Vagina (tissue), 2 donors: ENCODE data around the gene REV1. TPM values are rescaled to one million over a fixed set of nuclear protein-coding genes. Genes with fewer than 3 reads are reported as not detected.

Experiments
- DNase-seq, 2 donors: peaks; one replicate each; pipeline ENCODE4 v3.0.0-alpha.2; 2017; ENCODE audit errors: extremely low spot score in 2 of 2
- H3K27ac ChIP-seq: fragments of 200-600 bp; sonication (generic); one replicate; pipeline ENCODE4 v1.5.1; 2019
- H3K27me3 ChIP-seq: fragments of 200-600 bp; sonication (generic); one replicate; pipeline ENCODE4 v1.5.1; 2019
- H3K36me3 ChIP-seq, 2 donors: fragments of 200-600 bp; sonication (generic); one replicate each; pipeline ENCODE4 v1.5.1; 2017 to 2019
- H3K4me1 ChIP-seq: fragments of 200-600 bp; sonication (generic); one replicate; pipeline ENCODE4 v1.5.1; 2019
- H3K4me3 ChIP-seq, 2 donors: fragments of 200-600 bp; sonication (generic); 1 replicate in 1 of 2; 2 replicates in 1 of 2; pipeline ENCODE4 v1.5.1; 2016 to 2019
- H3K9me3 ChIP-seq: fragments of 200-600 bp; sonication (generic); one replicate; pipeline ENCODE4 v1.5.1; 2019
- POLR2A ChIP-seq, 2 donors: fragments of 450-650 bp; IDR thresholded peaks; one replicate each; pipeline ENCODE4 v1.6.1; 2017; ENCODE audit warnings: antibody characterized with exemption in 2 of 2, mild to moderate bottlenecking in 2 of 2, moderate library complexity in 2 of 2
- POLR2AphosphoS5 ChIP-seq, 2 donors: sonication (generic); formaldehyde crosslinking; IDR thresholded peaks; one replicate each; pipeline ENCODE4 v1.9.0; 2017; ENCODE audit warnings: antibody characterized with exemption in 2 of 2, mild to moderate bottlenecking in 2 of 2, low read depth in 1 of 2; ENCODE audit not compliant: insufficient read depth in 1 of 2
- intact Hi-C: fragments of 100-400 bp; cut with DNase I; formaldehyde crosslinking; loops from one replicate; pipeline ENCODE4 v1.15.1; 2023
- total RNA-seq: library from RNA; depleted of rRNA; stranded (reverse); fragments of >200 nt; gene quantifications from one replicate; pipeline ENCODE4 v1.2.3, GENCODE V29; 2016
- TF ChIP-seq, protein P1 (sequence below), 3 experiments: fragments of 450-650 bp in 2 of 3; fragments of 200-600 bp in 1 of 3; sonication (generic) in 1 of 3; IDR thresholded peaks; one replicate each; pipeline ENCODE4 v1.5.1; 2017 to 2019; ENCODE audit warnings: antibody characterized with exemption in 3 of 3, mild to moderate bottlenecking in 2 of 3, moderate library complexity in 2 of 3

Gene REV1
- total RNA-seq, 1 donor from 2014 or later, result 102 TPM

DNA sequence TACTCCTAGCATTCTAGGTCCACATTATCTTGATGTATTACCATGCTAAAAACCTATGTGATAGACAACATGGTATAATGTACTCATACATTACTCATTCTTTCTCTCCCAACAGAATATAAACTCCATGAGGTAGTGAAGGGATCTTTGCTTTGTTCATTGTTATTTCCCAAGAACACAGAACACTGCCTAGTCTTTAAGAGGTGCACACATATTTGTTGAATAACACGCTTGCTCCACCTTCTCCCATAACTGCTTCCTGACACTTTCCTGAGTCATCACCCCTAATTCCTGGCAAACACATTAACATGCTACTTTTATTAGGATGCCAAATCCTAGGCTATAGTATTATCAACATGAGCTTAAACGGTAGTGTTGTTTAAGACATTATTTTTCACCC is 41.3 kb downstream of the REV1 start:
- no peaks in the 10 kb centered on the region for H3K27me3 ChIP-seq
- DNase-seq, result no peak
- peaks cover 0 to 11% of the 10 kb centered on the region in 2 donors for H3K36me3 ChIP-seq
- no peaks in the 10 kb centered on the region for H3K4me1 ChIP-seq
- intact Hi-C loops, result no loop called here
- no peak overlapping the region for H3K4me3 ChIP-seq
- TF ChIP-seq POLR2AphosphoS5 (IDR thresholded peaks at IDR 0.05; ENCODE audit: insufficient read depth in 1 of 2, low read depth in 1 of 2), result peak in 1 of 2 donors; percentile 71
- TF ChIP-seq, protein P1, sequence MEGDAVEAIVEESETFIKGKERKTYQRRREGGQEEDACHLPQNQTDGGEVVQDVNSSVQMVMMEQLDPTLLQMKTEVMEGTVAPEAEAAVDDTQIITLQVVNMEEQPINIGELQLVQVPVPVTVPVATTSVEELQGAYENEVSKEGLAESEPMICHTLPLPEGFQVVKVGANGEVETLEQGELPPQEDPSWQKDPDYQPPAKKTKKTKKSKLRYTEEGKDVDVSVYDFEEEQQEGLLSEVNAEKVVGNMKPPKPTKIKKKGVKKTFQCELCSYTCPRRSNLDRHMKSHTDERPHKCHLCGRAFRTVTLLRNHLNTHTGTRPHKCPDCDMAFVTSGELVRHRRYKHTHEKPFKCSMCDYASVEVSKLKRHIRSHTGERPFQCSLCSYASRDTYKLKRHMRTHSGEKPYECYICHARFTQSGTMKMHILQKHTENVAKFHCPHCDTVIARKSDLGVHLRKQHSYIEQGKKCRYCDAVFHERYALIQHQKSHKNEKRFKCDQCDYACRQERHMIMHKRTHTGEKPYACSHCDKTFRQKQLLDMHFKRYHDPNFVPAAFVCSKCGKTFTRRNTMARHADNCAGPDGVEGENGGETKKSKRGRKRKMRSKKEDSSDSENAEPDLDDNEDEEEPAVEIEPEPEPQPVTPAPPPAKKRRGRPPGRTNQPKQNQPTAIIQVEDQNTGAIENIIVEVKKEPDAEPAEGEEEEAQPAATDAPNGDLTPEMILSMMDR (IDR thresholded peaks at IDR 0.05), result no peak
- H3K9me3 ChIP-seq, result no peaks in the 10 kb centered on the region
- H3K27ac ChIP-seq, result no peak overlapping the region

DNA sequence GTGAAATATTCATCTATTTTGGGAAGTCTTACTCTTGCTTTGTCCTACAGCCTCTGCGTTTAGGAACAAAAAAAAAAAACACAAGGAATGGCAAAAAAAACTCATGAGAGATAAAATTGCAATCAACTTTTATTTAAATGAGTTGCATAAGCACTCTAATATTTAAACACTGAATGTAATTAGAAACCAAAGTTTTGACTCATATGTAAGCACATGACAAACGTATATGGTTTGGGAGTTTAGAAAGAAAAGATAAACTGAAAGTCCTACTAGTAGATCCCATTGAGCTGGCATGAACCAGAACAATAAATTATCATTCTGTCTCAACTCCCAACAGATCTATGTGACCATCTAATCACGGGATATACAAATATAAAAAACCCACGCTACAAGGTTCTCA is 44.8 kb downstream of the REV1 start:
- Histone ChIP-seq H3K27me3 (no peaks in the 10 kb centered on the region), H3K9me3 (no peaks in the 10 kb centered on the region), H3K4me3 (no peak overlapping the region), H3K4me1 (no peaks in the 10 kb centered on the region), H3K36me3 (peaks cover 0 to 16% of the 10 kb centered on the region in 2 donors), H3K27ac (no peak overlapping the region)
- TF ChIP-seq POLR2AphosphoS5 (IDR thresholded peaks at IDR 0.05; ENCODE audit: insufficient read depth in 1 of 2, low read depth in 1 of 2) (no peak), POLR2A (IDR thresholded peaks at IDR 0.05) (no peak)
- TF ChIP-seq, protein P1 (IDR thresholded peaks at IDR 0.05), result no peak
- no peak for DNase-seq
- intact Hi-C loops, result no loop called here

DNA sequence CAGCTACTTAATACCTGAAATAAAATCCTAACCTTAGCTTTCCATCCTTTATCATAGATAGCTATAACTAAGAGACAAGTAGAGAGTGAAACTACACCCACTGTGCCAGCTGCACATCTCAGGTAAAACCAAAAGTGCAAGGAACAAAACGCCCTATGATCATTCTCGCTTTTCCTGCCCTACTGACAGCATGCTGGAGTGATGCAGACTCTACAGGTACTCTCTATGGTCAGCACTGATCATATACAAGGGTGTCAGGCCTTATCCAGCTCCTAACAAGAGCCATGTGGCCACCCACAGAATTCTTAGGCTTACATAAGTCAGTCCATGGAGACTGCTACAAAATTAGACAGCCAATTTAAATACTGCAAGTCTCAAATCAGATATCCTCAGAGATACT is 45.6 kb downstream of the REV1 start:
- no peak for DNase-seq
- no peaks in the 10 kb centered on the region for H3K9me3 ChIP-seq
- H3K36me3 ChIP-seq, result peaks cover 0 to 21% of the 10 kb centered on the region in 2 donors
- no peak overlapping the region for H3K4me3 ChIP-seq
- TF ChIP-seq POLR2AphosphoS5 (IDR thresholded peaks at IDR 0.05; ENCODE audit: insufficient read depth in 1 of 2, low read depth in 1 of 2) (no peak), POLR2A (IDR thresholded peaks at IDR 0.05) (no peak)
- TF ChIP-seq, protein P1 (IDR thresholded peaks at IDR 0.05), result no peak
- no peaks in the 10 kb centered on the region for H3K27me3 ChIP-seq
- intact Hi-C loops, result no loop called here
- no peaks in the 10 kb centered on the region for H3K4me1 ChIP-seq
- H3K27ac ChIP-seq, result no peak overlapping the region

DNA sequence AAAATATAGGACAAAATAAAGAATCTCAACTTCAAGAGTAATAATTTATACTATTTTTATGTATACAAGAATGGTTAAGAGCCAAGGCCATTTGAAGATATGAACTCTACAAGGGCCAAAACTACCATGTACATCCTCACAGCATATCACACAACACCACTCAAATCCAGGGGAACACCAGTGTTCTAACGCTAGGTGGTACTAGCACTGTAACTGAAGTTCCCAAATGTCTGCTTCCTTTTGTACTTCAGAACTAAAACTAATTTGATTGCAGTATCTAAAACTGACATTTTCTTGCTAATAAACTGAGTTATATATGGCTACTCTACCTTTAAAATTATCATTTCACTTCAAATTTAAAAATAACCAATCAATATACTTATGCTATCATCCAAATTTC is 47.0 kb downstream of the REV1 start:
- Histone ChIP-seq H3K27me3 (no peaks in the 10 kb centered on the region), H3K27ac (no peak overlapping the region), H3K4me3 (no peak overlapping the region), H3K4me1 (no peaks in the 10 kb centered on the region), H3K36me3 (peaks cover 0 to 33% of the 10 kb centered on the region in 2 donors), H3K9me3 (no peaks in the 10 kb centered on the region)
- DNase-seq, result no peak
- intact Hi-C loops, result no loop called here
- TF ChIP-seq, protein P1 (IDR thresholded peaks at IDR 0.05), result no peak
- TF ChIP-seq POLR2A (IDR thresholded peaks at IDR 0.05), result no peak
- TF ChIP-seq POLR2AphosphoS5 (IDR thresholded peaks at IDR 0.05; ENCODE audit: insufficient read depth in 1 of 2, low read depth in 1 of 2), result no peak

DNA sequence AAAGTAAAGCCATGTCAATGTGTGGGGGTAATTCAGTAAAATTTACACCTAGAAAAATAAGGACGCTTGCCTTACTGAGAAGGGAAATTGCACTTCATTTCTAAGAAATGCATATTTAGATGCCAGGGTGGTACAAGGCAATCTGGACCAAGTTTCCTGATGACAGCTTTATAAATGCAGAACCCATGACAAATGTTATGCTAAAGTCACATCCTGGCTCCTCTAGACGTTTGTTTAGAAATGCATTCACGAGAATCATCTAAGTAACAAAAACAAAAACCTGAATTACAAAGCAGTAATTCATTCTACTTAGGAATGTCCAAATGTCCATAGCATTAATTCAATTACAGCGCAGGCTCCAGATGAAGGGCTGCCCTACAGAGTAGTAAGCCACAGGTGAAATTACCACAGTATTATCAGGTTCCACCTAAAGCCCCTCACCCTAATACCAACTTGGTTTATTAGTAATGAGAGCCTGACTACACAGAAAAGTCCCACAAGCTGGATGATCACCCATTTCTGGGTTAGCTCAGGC is 49.8 kb downstream of the REV1 start:
- Histone ChIP-seq H3K4me3 (no peak overlapping the region), H3K36me3 (peaks cover 0 to 29% of the 10 kb centered on the region in 2 donors), H3K4me1 (no peaks in the 10 kb centered on the region), H3K9me3 (no peaks in the 10 kb centered on the region), H3K27me3 (no peaks in the 10 kb centered on the region), H3K27ac (no peak overlapping the region)
- DNase-seq, result no peak
- intact Hi-C loops, result no loop called here
- TF ChIP-seq POLR2AphosphoS5 (IDR thresholded peaks at IDR 0.05; ENCODE audit: insufficient read depth in 1 of 2, low read depth in 1 of 2) (no peak), POLR2A (IDR thresholded peaks at IDR 0.05) (no peak)
- TF ChIP-seq, protein P1 (IDR thresholded peaks at IDR 0.05), result no peak
